ENCODE data around the gene MED13. TPM values are rescaled to one million over a fixed set of nuclear protein-coding genes. Genes with fewer than 3 reads are reported as not detected.

The MED13 gene
- total and polyA plus RNA-seq, 9 of the 15 experiments (the other 6 are each of a cell fraction or from before 2014, with no cell fraction given) = 5.4 to 48.4 (median 28.2) TPM

GRCh38 chr17:61908292-61909037 lies 156.6 kb downstream of the MED13 start:
- no peaks in the 10 kb centered on the region for H3K9me1 ChIP-seq (ENCODE audit: control insufficient read depth, insufficient read depth, low read length)
- no peak for ATAC-seq
- FAIRE-seq = no peak
- 98% methylated on average over 7 of the region's 7 CpGs for WGBS (ENCODE audit: insufficient coverage, low coverage, missing lambda C conversion rate)
- intact Hi-C loops (cut with micrococcal nuclease) (no loop called here), in situ Hi-C loops (cut with MboI) (no loop called here)
- H2AFZ ChIP-seq (ENCODE audit: low read depth, low read length) = no peak overlapping the region
- H3K4me1 ChIP-seq (replicated peaks in 1 of 2; ENCODE audit: control insufficient read depth in 2 of 2, insufficient read depth in 2 of 2, low read length in 2 of 2) = no peaks in the 10 kb centered on the region
- peaks cover 65% of the 10 kb centered on the region for H3K36me3 ChIP-seq (ENCODE audit: control insufficient read depth, insufficient read depth, low read length)
- H3K27me3 ChIP-seq (ENCODE audit: control insufficient read depth in 2 of 2, insufficient read depth in 2 of 2, low read length in 2 of 2) = no peaks in the 10 kb centered on the region
- H3K4me2 ChIP-seq (ENCODE audit: insufficient read depth, low read length) = no peak overlapping the region
- H3K9ac ChIP-seq (ENCODE audit: insufficient read depth in 1 of 2, low read depth in 2 of 2, low read length in 2 of 2) = no peak overlapping the region
- DNase-seq (ENCODE audit: extremely low read depth in 1 of 4, low spot score in 3 of 4) = no peak
- CTCF ChIA-PET (ENCODE audit: low intra/inter-chr PET ratio) = no interaction called here
- H3K79me2 ChIP-seq (ENCODE audit: control insufficient read depth, insufficient read depth, low read length) = no peaks in the 10 kb centered on the region
- H4K20me1 ChIP-seq (replicated peaks; ENCODE audit: control insufficient read depth, insufficient read depth, low read length) = no peaks in the 10 kb centered on the region
- POLR2A ChIA-PET = no interaction called here
- H3K9me3 ChIP-seq (replicated peaks; ENCODE audit: control insufficient read depth, insufficient read depth, low read depth, low read length) = no peaks in the 10 kb centered on the region
- H3K4me3 ChIP-seq = no peak overlapping the region
- no peak overlapping the region for H3K27ac ChIP-seq (ENCODE audit: extremely low read depth, low read depth, low read length)
- no TSS peak for BruUV-seq (replicated peaks)
- TF ChIP-seq ZBTB11 (CRISPR knock-in tag; IDR thresholded peaks at IDR 0.05) (peak in 1 of 3 experiments; percentile 91; a peak in 2 of 6 replicates), ETS2 (tag; IDR thresholded peaks at IDR 0.05; ENCODE audit: borderline replicate concordance, poor library complexity, severe bottlenecking) (no peak)
